ENCODE results near the gene CDHR1.

Gene CDHR1

GRCh38 chr10:84233940-84234339 lies 39.6 kb downstream of the CDHR1 start:
- no peak for DNase-seq (ENCODE audit: low spot score)

GRCh38 chr10:84234479-84234878 lies 40.1 kb downstream of the CDHR1 start:
- DNase-seq (ENCODE audit: low spot score): no peak

DNA sequence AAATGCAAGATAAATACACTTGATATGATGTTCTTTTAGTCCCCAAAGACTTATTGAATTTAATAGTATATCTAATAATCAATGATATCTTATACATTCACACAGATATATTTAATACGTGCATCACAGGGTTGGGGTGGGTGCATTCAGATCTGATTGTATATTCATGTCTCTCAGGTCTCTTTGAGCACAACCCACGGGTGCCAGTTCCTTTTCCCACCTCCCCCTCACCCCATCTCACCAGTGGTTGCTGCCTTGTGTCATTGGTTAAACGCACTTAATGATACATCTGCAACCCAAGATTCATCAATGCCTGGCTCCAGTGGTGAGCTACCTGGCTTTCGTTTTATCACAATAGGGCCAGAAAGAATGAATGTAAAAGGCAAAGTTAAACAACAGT lies 40.8 kb downstream of the CDHR1 start:
- DNase-seq (ENCODE audit: low spot score): no peak

GRCh38 chr10:84236807-84237198 lies 42.5 kb downstream of the CDHR1 start:
- DNase-seq (ENCODE audit: low spot score): no peak

- DNase-seq (ENCODE audit: low spot score): no peak
Measured at GRCh38 chr10:84237199-84238051, 43.1 kb downstream of the CDHR1 start.

DNA sequence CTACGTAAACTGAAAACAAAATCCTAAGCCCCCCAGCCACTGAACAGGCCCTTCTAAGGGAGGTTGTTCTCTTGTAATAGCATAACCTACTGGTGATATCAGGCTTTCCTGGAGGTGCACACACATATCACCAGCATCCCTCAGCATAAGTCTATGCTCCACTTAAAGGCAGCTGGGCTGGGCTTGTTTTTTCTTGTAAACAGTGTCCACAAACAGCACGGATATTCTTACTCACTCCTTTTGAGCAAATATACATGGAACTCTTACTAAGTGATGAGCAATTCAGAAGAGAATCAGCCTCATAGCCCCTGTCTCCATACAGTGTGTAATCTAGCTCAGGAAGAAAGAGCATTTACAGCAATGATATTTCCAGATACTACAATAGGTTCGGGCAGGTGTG lies 44.6 kb downstream of the CDHR1 start:
- DNase-seq (ENCODE audit: low spot score): no peak

DNA sequence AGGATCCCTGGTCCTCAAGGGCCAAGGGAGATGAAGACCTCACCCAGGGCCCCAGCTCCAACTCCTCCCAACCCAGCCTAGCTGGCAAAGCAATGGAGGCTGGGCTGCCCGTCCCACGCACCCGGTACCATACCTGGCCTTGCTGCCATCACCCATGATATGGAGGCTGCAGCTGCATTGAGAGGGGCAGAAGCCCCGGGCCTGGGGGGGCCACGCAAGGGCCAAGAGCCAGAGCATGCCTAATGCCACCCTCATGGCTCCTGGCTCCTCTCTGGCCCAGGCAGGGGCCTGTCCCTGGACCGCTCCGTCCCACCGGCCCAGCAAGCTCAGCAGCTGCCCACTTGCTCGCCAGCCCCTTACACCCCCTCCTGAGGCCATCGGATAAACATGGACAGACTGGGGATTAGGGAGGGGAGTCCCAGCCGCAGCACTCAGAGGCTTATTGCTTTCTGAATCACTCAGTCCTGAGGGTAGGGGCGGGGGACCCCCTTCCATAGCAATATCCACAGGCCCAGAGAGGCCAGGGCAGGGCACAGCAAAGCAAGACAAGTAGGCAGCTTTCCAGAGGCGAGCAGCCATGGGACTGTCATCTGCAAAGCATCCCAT lies 47.0 kb downstream of the CDHR1 start, which contains the start of gene LRIT1:
Gene LRIT1, minus strand, starts transcription at position 362 of the 606 bp plus-strand sequence. Its CDS starts 107 bp downstream, at position 255.
- no peak for DNase-seq (ENCODE audit: low spot score)

DNA sequence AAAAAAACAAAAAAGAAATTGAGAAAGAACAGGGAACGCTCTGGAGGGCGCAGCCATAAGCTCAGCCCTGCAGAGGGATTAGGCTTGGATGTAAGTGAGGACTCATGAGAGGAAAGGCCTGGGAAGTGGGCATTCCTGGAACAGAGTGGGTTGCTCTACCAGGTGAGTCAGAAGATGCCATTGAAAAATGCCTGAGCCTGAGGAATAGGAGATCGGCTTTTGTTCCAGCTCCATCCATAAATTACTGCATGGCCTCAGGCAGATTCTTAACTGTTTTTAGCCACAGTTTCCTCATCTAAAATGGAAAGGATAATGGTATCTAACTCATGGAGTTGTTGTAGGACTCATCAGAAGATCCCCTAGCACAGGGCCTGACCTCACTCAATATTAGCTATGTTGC lies 49.4 kb downstream of the CDHR1 start:
- DNase-seq (ENCODE audit: low spot score): no peak

GRCh38 chr10:84244651-84245270 lies 50.4 kb downstream of the CDHR1 start, which contains the start of gene RGR:
RGR (plus strand) TSS chr10:84245053; CDS start chr10:84245091, 38 bp downstream.
- no peak for DNase-seq (ENCODE audit: low spot score)

GRCh38 chr10:84247496-84247895 lies 53.2 kb downstream of the CDHR1 start:
- DNase-seq (ENCODE audit: low spot score): no peak

GRCh38 chr10:84248794-84249193 lies 54.5 kb downstream of the CDHR1 start:
- no peak for DNase-seq (ENCODE audit: low spot score)

GRCh38 chr10:84254552-84255478 lies 60.5 kb downstream of the CDHR1 start:
- DNase-seq (ENCODE audit: low spot score): no peak

DNA sequence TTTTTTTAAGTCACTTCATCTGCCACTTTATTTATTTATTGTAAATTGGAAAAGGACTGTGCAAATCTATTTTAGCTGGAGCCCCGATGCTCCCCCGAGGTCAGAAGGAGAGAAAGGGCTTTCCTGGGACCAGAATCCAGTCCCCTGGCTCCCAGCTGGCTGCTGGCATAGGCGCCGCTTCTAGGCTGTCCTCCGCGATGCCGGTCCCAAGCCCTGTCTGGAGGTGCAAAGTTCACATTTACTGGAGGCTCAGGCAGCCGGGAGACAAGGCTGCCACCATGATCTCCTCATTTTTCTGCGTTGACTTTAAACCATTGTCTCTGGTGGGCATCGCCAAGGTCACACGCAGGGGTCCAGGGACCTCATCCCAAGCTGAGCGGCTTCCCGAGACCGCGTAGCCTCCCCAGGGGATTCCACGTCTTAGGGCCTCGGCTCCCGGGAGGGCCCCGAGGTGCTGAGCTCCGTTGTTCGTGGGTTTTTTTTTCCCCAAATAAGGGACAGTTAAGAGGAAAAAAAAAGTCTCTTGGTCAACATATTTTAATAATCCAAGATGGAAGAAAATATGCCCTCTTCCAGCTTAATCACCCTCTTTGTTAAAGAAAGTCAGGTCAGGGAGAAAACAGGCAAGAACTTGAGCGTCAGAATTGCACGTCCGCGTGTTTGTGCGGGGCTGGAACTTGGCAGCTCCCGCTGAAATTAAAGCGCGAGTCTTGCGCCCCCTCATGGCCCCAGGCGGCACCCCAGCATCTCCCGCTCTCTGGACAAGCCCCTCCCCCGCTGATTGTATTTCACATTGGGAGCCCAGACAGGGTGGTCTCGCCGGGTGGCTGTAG lies 62.4 kb downstream of the CDHR1 start:
- peak; percentile 72 for DNase-seq (ENCODE audit: low spot score)

DNA sequence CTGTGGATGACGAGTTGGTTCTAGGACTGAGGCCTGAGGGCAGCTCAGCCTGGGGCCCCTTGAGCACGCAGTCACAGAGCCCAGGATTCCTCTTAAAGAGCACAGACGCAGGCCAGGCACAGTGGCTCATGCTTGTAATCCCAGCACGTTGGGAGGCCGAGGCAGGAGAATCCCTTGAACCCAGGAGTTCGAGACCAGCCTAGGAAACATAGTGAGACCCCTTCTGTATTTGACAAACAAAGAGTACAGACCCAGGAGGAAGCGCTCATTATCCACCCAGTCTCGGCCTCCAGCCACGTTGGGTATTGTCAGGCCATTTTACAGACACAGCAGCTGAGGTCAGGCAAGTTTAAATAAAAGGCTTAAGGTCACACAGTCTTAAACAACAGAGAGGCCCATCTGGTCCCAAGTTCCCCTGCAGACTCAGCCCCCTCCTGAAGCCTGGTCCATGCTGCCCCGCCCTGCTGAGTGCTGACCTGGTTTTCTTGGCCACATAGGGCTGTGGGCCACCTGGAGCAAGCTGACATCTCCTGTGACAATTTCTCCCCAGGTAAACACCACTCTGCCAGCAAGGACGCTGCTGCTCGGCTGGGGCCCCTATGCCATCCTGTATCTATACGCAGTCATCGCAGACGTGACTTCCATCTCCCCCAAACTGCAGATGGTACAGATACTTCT lies 63.1 kb downstream of the CDHR1 start:
- no peak for DNase-seq (ENCODE audit: low spot score)

GRCh38 chr10:84258034-84258695 lies 63.8 kb downstream of the CDHR1 start:
- no peak for DNase-seq (ENCODE audit: low spot score)

DNA sequence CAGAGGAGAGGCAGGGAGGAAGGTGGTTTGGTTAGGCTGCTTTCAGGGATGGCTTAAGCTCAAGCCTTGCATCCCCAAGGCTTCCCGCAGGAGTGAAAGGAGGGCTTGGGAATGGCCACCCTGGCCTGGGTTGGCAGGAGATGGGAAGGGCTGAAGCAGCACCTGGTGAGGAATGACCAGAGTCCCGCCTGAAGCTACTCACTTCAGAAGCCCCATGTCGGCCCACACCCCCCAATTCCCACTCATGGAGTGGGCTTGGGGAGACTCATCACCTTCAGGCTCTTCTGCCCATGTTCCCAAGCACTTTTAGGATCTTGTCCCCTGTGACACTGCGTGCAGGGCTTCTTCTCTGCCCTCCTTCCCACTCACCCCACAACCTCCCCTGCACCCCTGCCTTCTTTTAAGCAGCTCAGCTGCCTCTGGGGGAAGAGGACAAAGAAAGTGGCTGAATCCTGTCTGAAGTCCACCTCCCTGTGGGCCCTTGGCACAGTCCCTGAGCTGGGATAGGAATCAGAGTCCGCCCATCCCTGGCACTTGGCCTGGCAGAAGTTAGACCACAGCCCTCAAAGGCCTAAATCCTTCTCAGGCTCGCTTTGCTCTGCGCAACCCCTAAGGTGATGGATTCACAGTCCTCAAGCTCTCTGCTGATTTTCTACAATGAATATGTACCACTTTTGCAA lies 67.0 kb downstream of the CDHR1 start:
- no peak for DNase-seq (ENCODE audit: low spot score)

- DNase-seq (ENCODE audit: low spot score): no peak
Measured at GRCh38 chr10:84262190-84262956, 68.0 kb downstream of the CDHR1 start.

GRCh38 chr10:84263716-84264115 lies 69.4 kb downstream of the CDHR1 start:
- DNase-seq (ENCODE audit: low spot score): no peak

Data from GM03348 (cell line).